Astrocyte of the cerebellum (primary cell): Measurements from ENCODE around the gene PNPLA2.
A peak's percentile ranks its signal among the peaks of the same experiment; 100 is the strongest.

Experiments used
- DNase-seq: peaks from one replicate; pipeline ENCODE4 v3.0.0-alpha.2; 2011; ENCODE audit warnings: low read depth
- H3K4me3 ChIP-seq: 2 replicates; pipeline ENCODE4 v1.5.1; 2011; ENCODE audit warnings: mild to moderate bottlenecking, low read depth, low read length, moderate library complexity
- in situ Hi-C: cut with HindIII; loops from 2 replicates; pipeline ENCODE4 v1.10.0; 2017; ENCODE audit warnings: low sequenced_read_pairs
- TF ChIP-seq, protein P1 (sequence below): IDR thresholded peaks from 2 replicates; pipeline ENCODE4 v1.5.1; 2012; ENCODE audit warnings: low read length, low read depth, moderate library complexity, mild to moderate bottlenecking; ENCODE audit errors: missing control alignments

The PNPLA2 gene

DNA sequence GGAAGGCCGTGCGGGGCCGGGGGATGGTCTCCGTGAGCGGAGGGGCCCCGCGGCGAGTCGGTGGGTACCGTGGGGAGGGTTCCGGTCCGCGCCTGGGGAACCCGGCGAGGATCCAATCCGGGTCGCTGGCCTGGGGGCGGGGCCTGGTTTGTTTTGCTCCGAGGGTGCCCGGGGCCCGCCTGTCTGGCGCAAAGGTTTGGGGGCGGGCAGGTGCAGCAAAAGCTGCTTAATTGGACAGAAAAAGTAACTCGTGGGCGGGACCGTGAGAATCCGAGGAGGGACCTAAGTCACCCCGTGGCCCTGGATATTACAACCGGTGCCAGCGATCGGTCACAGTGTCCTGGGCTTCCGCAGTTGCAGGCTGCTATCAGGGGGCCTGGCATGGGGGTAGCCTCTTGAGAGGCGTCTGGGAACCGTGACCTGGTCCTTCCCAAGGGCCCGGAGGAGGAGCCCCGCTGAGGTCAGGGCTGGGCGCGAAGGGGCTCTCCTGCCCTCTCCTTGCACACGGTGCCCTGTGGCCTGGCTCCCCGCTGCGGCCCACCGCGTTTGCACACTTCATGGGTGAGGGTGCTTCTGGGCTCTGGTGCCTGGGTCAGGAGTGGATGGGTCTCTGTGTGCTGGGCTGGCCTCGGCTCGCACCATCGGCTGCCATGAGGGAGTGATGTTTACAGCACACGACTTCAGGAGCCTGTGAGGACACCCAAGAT lies 1.4 kb downstream of the PNPLA2 start:
- no peak for DNase-seq
- H3K4me3 ChIP-seq = peak overlapping the region; percentile 68
- in situ Hi-C loops = no loop called here
- TF ChIP-seq, protein P1, sequence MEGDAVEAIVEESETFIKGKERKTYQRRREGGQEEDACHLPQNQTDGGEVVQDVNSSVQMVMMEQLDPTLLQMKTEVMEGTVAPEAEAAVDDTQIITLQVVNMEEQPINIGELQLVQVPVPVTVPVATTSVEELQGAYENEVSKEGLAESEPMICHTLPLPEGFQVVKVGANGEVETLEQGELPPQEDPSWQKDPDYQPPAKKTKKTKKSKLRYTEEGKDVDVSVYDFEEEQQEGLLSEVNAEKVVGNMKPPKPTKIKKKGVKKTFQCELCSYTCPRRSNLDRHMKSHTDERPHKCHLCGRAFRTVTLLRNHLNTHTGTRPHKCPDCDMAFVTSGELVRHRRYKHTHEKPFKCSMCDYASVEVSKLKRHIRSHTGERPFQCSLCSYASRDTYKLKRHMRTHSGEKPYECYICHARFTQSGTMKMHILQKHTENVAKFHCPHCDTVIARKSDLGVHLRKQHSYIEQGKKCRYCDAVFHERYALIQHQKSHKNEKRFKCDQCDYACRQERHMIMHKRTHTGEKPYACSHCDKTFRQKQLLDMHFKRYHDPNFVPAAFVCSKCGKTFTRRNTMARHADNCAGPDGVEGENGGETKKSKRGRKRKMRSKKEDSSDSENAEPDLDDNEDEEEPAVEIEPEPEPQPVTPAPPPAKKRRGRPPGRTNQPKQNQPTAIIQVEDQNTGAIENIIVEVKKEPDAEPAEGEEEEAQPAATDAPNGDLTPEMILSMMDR = no peak

DNA sequence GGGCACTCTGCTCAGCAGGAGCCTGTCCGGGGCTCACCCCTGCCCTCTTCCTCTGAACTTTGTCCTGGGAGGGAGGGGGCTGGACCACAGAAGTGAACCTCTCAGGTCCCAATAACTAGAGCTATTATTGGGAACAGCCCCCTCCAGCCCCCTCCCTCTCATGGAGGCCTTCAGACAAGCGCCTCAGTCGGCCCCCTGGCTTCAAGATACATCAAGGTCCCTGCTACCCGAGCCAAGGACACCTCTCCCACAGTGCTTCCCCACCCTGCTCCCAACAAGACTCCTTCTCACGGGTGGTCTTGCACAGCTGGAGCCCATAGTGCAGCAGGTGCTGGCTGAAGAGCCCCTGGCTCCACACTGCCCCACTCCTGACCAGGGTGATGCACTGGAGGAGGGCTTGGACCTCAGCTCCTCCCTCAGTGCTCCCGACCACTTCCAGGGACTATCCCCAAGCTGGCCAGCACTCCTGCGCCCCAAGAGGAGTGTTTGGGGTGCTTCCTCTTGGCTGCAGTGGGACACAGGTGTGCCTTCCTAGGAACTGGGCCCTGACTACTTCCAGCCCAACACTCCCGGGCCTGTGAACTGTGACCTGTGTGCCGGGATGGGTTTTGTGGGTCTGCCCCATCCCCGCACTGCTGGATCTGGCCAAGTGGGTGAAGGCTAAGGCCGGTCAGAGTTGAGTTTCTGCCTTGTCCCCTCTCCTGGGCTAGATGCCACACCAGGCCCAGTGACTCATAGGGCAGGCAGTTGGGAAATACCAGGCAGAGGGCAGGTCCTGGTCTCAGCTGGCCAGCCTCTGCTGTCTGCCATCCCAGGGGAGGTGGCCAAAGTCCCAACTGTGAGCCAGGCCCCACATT lies 2.2 kb downstream of the PNPLA2 start:
- peak overlapping the region; percentile 68 for H3K4me3 ChIP-seq
- DNase-seq = no peak
- in situ Hi-C loops = no loop called here
- TF ChIP-seq, protein P1 = no peak

DNA sequence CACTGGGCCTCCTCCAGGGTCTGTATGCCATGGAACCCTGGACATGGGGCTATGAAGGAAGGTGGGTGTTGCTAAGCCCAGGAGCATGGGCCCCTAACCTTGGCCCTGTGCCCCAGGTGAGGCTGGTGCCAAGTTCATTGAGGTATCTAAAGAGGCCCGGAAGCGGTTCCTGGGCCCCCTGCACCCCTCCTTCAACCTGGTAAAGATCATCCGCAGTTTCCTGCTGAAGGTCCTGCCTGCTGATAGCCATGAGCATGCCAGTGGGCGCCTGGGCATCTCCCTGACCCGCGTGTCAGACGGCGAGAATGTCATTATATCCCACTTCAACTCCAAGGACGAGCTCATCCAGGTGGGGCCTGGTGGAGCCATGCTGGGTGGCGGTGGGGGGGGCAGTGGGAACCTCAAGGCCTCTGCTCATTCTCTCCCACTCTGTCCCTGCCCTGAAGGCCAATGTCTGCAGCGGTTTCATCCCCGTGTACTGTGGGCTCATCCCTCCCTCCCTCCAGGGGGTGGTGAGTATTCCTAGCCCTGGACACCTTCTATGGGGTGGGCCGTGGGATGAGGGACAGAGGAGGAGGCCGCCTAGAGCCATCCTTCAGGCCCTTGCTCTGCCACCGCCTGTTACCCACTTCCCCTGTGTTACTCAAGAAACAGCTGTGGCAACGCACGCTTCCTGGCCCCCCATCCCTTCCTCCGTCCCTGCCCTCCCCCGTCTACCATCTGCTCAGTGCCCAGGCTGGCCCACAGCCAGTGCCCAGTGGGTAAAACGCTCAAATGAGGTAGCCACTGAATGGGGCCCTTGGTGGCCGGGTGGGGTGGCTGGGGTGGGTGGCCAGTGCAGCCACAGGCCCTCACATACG lies 3.0 kb downstream of the PNPLA2 start:
- peak overlapping the region; percentile 5 for H3K4me3 ChIP-seq
- DNase-seq = no peak
- in situ Hi-C loops = no loop called here
- TF ChIP-seq, protein P1 = no peak

DNA sequence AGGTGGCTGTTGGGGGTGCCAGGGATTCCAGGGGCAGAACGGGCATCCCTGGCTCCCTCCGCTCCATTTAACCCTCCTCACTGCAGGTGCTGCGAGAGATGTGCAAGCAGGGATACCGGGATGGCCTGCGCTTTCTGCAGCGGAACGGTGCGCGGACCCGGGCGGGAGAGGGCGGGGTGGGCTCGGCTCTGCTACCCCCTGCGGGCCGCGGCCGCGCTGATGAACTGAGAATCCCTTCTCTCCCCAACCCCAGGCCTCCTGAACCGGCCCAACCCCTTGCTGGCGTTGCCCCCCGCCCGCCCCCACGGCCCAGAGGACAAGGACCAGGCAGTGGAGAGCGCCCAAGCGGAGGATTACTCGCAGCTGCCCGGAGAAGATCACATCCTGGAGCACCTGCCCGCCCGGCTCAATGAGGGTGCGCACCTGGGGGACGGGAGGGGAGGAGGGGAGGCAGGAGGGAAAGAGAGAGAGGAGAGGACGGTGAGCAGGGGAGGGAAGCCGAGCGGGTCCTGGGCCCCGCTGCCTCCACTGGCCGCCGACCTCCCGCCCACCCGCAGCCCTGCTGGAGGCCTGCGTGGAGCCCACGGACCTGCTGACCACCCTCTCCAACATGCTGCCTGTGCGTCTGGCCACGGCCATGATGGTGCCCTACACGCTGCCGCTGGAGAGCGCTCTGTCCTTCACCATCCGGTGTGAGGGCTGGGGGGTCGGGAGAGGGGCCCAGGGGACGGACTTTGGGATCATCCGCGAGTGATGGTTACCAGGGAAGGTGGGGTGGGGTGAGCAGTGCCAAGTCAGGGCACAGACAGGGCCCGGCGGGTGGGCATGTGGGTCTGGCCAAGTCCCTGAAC lies 5.0 kb downstream of the PNPLA2 start:
- DNase-seq = no peak
- no peak overlapping the region for H3K4me3 ChIP-seq
- in situ Hi-C loops = no loop called here

DNA sequence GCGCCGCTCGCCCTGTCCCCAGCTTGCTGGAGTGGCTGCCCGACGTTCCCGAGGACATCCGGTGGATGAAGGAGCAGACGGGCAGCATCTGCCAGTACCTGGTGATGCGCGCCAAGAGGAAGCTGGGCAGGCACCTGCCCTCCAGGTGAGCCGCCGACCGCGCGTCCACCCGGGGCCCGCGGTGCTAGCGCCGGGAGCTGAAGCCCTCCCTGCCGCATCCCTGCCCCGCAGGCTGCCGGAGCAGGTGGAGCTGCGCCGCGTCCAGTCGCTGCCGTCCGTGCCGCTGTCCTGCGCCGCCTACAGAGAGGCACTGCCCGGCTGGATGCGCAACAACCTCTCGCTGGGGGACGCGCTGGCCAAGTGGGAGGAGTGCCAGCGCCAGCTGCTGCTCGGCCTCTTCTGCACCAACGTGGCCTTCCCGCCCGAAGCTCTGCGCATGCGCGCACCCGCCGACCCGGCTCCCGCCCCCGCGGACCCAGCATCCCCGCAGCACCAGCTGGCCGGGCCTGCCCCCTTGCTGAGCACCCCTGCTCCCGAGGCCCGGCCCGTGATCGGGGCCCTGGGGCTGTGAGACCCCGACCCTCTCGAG lies 5.7 kb downstream of the PNPLA2 start:
- no peak for DNase-seq
- H3K4me3 ChIP-seq = no peak overlapping the region
- TF ChIP-seq, protein P1 = no peak
- in situ Hi-C loops = no loop called here

More for the DNA sequence above, 5.0 kb downstream of the PNPLA2 start:
- TF ChIP-seq, protein P1 = no peak
